Endothelial cell (in vitro differentiated cells): ENCODE measurements around the gene TSHZ3. TPM values are rescaled to one million over a fixed set of nuclear protein-coding genes. Genes with fewer than 3 reads are reported as not detected.

ENCODE experiments used
- DNase-seq: peaks from one replicate; pipeline ENCODE4 v3.0.0; 2021; ENCODE audit warnings: low spot score
- H3K27ac Mint-ChIP-seq: one replicate; pipeline ENCODE4 v1.8.0; 2021; ENCODE audit warnings: mixed read lengths, inconsistent platforms; ENCODE audit not compliant: unreplicated experiment
- H3K27me3 Mint-ChIP-seq: one replicate; pipeline ENCODE4 v1.8.0; 2021; ENCODE audit warnings: mild to moderate bottlenecking, moderate library complexity, mixed read lengths, inconsistent platforms; ENCODE audit not compliant: unreplicated experiment
- H3K36me3 Mint-ChIP-seq: one replicate; pipeline ENCODE4 v1.8.0; 2021; ENCODE audit warnings: mild to moderate bottlenecking, low read depth, mixed read lengths, inconsistent platforms; ENCODE audit not compliant: unreplicated experiment
- H3K4me1 Mint-ChIP-seq: one replicate; pipeline ENCODE4 v1.8.0; 2021; ENCODE audit warnings: mild to moderate bottlenecking, mixed read lengths, inconsistent platforms; ENCODE audit not compliant: unreplicated experiment
- H3K4me3 Mint-ChIP-seq: one replicate; pipeline ENCODE4 v1.8.0; 2021; ENCODE audit warnings: mild to moderate bottlenecking, mixed read lengths, inconsistent platforms; ENCODE audit not compliant: unreplicated experiment
- H3K9me3 Mint-ChIP-seq: one replicate; pipeline ENCODE4 v1.8.0; 2021; ENCODE audit warnings: mixed read lengths, inconsistent platforms; ENCODE audit not compliant: unreplicated experiment
- CTCF ChIP-seq: fragments of 200-600 bp; sonication (generic); IDR thresholded peaks from one replicate; pipeline ENCODE4 v1.5.0; 2021; ENCODE audit warnings: antibody characterized with exemption; ENCODE audit not compliant: unreplicated experiment
- total RNA-seq: library from RNA; stranded (reverse); fragmentation: NEBNext Ultra II Directional; extraction: Animal tissue kit (Norgen Biotek cat#: 25700); gene quantifications from one replicate; pipeline ENCODE4 v1.2.1, GENCODE V29; 2021; ENCODE audit not compliant: unreplicated experiment

Gene TSHZ3
- total RNA-seq, 1 donor from 2014 or later, result 12.3 TPM

GRCh38 chr19:31249217-31249616 lies 100.0 kb downstream of the TSHZ3 start:
- Mint-ChIP-seq H3K36me3 (no peaks in the 10 kb centered on the region), H3K4me3 (no peak overlapping the region), H3K9me3 (no peaks in the 10 kb centered on the region), H3K27ac (no peak overlapping the region), H3K4me1 (no peaks in the 10 kb centered on the region), H3K27me3 (peaks cover 4% of the 10 kb centered on the region)
- no peak for DNase-seq
- TF ChIP-seq CTCF, result no peak

- Mint-ChIP-seq H3K27ac (no peak overlapping the region), H3K4me1 (no peaks in the 10 kb centered on the region)
Observed at GRCh38 chr19:31235806-31236205, 113.4 kb downstream of the TSHZ3 start.

GRCh38 chr19:31233295-31233800 lies 115.9 kb downstream of the TSHZ3 start:
- Mint-ChIP-seq H3K27ac (no peak overlapping the region), H3K4me3 (no peak overlapping the region), H3K36me3 (no peaks in the 10 kb centered on the region), H3K4me1 (no peaks in the 10 kb centered on the region), H3K27me3 (no peaks in the 10 kb centered on the region), H3K9me3 (no peaks in the 10 kb centered on the region)
- no peak for DNase-seq
- TF ChIP-seq CTCF, result no peak

More at GRCh38 chr19:31235806-31236205, 113.4 kb downstream of the TSHZ3 start:
- H3K36me3 Mint-ChIP-seq, result no peaks in the 10 kb centered on the region
- no peaks in the 10 kb centered on the region for H3K27me3 Mint-ChIP-seq
- no peak for DNase-seq
- H3K4me3 Mint-ChIP-seq, result no peak overlapping the region
- no peaks in the 10 kb centered on the region for H3K9me3 Mint-ChIP-seq
- TF ChIP-seq CTCF, result no peak

- H3K27ac Mint-ChIP-seq, result no peak overlapping the region
- no peaks in the 10 kb centered on the region for H3K27me3 Mint-ChIP-seq
- TF ChIP-seq CTCF, result no peak
- DNase-seq, result no peak
- no peaks in the 10 kb centered on the region for H3K4me1 Mint-ChIP-seq
- no peaks in the 10 kb centered on the region for H3K36me3 Mint-ChIP-seq
- no peak overlapping the region for H3K4me3 Mint-ChIP-seq
- H3K9me3 Mint-ChIP-seq, result no peaks in the 10 kb centered on the region
Observed at GRCh38 chr19:31232871-31233270, 116.4 kb downstream of the TSHZ3 start.

- H3K27me3 Mint-ChIP-seq, result no peaks in the 10 kb centered on the region
- no peak for TF ChIP-seq CTCF
- no peaks in the 10 kb centered on the region for H3K36me3 Mint-ChIP-seq
- no peaks in the 10 kb centered on the region for H3K4me1 Mint-ChIP-seq
- H3K4me3 Mint-ChIP-seq, result no peak overlapping the region
- H3K9me3 Mint-ChIP-seq, result no peaks in the 10 kb centered on the region
- H3K27ac Mint-ChIP-seq, result no peak overlapping the region
- DNase-seq, result no peak
Observed at GRCh38 chr19:31232180-31232579, 117.1 kb downstream of the TSHZ3 start.
